HUES64 (cell line): Measurements from ENCODE around the gene C3orf85.

Experiments used
- H3K27ac ChIP-seq: 2 replicates; pipeline ENCODE4 v1.7.0; 2013; ENCODE audit warnings: low read depth, low read length, inconsistent platforms
- H3K27me3 ChIP-seq: 2 replicates; pipeline ENCODE4 v1.6.1; 2013; ENCODE audit warnings: mild to moderate bottlenecking, low read length; ENCODE audit not compliant: insufficient read depth
- H3K36me3 ChIP-seq: 2 replicates; pipeline ENCODE4 v1.6.1; 2013; ENCODE audit warnings: mild to moderate bottlenecking, low read length; ENCODE audit not compliant: insufficient read depth
- H3K4me1 ChIP-seq: 2 replicates; pipeline ENCODE4 v1.6.1; 2013; ENCODE audit warnings: mild to moderate bottlenecking, low read length, moderate library complexity; ENCODE audit not compliant: insufficient read depth
- H3K4me3 ChIP-seq: 2 replicates; pipeline ENCODE4 v1.5.1; 2013; ENCODE audit warnings: mild to moderate bottlenecking, low read length, moderate library complexity
- H3K9ac ChIP-seq: 2 replicates; pipeline ENCODE4 v1.6.1; 2013; ENCODE audit warnings: mild to moderate bottlenecking, low read depth, low read length
- H3K9me3 ChIP-seq: 2 replicates; pipeline ENCODE4 v1.6.1; 2013; ENCODE audit warnings: low read depth, low read length; ENCODE audit not compliant: insufficient read depth
- WGBS: fragments of 150-250, 120-280 bp; methylation state at CpG from one replicate; pipeline ENCODE4 v1.1.7; 2013; ENCODE audit warnings: missing lambda C conversion rate; 5-methylcytosine and 5-hydroxymethylcytosine counted together

C3orf85 gene

DNA sequence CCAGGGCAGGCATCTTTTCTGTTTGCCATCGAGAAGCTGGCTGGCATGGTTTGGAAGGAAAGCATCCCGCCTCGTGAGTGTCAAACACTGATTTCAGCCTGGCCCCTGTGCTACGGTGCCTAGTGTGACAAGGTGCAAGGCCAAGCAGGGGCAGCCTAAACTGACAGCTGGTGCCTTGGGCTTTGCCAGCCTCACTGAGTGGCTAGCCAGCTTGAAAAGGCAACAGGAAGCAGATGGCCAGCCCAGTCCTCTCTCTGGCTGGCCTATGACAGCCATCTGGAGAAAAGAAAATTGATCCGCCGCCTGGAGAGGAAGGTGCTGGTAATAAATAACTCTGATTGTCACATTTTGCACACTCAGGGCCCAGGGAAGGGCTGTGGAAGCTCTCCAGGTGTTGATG lies 52.2 kb downstream of the C3orf85 start:
- Histone ChIP-seq H3K36me3 (no peaks in the 10 kb centered on the region), H3K27ac (no peak overlapping the region), H3K27me3 (no peaks in the 10 kb centered on the region), H3K9ac (no peak overlapping the region), H3K4me1 (peaks cover 12% of the 10 kb centered on the region), H3K9me3 (no peaks in the 10 kb centered on the region), H3K4me3 (no peak overlapping the region)
- WGBS: 93% methylated on average over 6 of the region's 6 CpGs

DNA sequence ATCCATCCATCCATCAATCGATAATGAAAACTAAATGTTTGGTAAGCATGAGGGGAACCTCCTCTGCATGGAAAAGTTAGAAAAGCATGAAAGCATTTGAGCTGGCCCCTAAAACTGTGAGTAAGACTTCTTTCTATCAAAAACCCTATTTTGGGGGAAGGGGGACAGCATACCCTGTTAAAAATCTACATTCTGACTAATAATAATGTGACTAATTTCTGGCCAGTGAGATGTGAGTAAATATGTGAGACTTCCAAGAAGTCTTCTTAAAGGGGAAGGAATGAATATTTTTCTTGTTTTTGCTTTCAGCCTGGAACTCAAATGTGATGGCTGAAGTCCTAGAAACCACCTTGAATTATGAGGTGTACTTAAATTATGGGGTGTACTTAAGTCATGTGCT lies 54.9 kb downstream of the C3orf85 start:
- Histone ChIP-seq H3K4me3 (no peak overlapping the region), H3K27ac (no peak overlapping the region), H3K9ac (no peak overlapping the region), H3K36me3 (no peaks in the 10 kb centered on the region), H3K9me3 (no peaks in the 10 kb centered on the region), H3K4me1 (peaks cover 12% of the 10 kb centered on the region), H3K27me3 (no peaks in the 10 kb centered on the region)
- WGBS: no CpG with 5 or more reads among the region's 1 CpG

GRCh38 chr3:109195815-109196214 lies 59.3 kb downstream of the C3orf85 start:
- no peaks in the 10 kb centered on the region for H3K27me3 ChIP-seq
- 50% methylated on average over 1 of the region's 1 CpG for WGBS
- no peak overlapping the region for H3K4me3 ChIP-seq

More at GRCh38 chr3:109195815-109196214, 59.3 kb downstream of the C3orf85 start:
- Histone ChIP-seq H3K36me3 (no peaks in the 10 kb centered on the region), H3K9ac (no peak overlapping the region), H3K27ac (no peak overlapping the region), H3K4me1 (no peaks in the 10 kb centered on the region; the same call in 1 of the 2 replicates), H3K9me3 (0 out of 2 replicates have a peak, but pooled peaks cover 2% of the 10 kb centered on the region)
